ENCODE results near the gene COL21A1.

The COL21A1 gene

DNA sequence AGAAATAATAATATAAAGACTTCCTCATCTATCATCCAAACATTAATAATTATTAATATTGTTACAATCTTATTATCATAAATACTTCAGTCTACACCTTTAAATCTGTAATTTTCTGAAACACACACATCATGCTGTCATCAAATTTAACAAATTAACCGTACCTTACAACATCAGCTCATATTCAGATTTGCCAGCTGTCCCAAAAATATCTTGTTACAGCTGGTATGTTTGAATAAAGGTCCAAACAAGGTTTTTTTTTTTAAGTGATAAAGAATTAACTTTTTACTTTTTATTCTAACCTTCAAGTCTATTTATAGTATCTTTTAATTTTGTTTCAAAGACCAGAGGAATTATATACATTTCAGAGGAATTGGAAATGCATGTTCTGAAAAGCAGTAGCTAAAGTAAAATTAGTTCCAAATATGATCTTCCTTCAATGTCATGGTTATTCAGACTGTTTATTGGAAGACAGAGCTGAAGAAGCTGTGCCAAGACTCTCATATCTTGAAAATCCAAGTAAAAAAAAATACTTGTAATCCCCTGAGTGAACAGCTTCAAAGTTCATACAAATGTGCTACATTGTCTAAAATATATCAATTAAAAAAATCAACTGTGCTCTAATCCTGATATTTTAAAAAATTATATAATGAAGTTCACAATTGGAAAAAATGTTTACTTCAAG is 210.3 kb downstream of the COL21A1 start:
- no peak overlapping the region for H3K4me3 ChIP-seq (replicated peaks in 1 of 2; ENCODE audit: low read depth in 2 of 2, low read length in 2 of 2)
- peak in 1 of 2 donors; percentile 38 for DNase-seq (ENCODE audit: low read depth in 2 of 2)
- TF ChIP-seq, protein P1, sequence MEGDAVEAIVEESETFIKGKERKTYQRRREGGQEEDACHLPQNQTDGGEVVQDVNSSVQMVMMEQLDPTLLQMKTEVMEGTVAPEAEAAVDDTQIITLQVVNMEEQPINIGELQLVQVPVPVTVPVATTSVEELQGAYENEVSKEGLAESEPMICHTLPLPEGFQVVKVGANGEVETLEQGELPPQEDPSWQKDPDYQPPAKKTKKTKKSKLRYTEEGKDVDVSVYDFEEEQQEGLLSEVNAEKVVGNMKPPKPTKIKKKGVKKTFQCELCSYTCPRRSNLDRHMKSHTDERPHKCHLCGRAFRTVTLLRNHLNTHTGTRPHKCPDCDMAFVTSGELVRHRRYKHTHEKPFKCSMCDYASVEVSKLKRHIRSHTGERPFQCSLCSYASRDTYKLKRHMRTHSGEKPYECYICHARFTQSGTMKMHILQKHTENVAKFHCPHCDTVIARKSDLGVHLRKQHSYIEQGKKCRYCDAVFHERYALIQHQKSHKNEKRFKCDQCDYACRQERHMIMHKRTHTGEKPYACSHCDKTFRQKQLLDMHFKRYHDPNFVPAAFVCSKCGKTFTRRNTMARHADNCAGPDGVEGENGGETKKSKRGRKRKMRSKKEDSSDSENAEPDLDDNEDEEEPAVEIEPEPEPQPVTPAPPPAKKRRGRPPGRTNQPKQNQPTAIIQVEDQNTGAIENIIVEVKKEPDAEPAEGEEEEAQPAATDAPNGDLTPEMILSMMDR (IDR thresholded peaks at IDR 0.05; ENCODE audit: low read depth, low read length), result no peak

DNA sequence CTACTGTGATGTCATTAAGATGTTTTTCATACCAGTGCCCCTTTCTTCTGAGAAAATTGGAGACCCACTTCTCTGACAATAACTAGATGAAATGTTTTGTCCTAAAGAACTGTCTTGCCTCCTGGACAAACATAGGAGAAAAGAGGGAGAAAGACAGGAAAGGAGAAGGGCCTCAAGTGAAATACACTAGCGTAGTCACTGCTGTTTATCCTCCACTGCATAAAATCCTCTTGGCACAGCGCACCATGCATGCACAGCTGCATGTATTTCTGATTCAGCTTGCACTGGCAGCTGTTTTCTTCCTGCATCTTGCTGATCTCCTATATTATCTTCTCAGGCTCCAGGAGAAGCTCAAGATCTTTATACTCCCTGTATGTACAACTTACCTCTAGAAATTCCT is 214.0 kb downstream of the COL21A1 start:
- DNase-seq (ENCODE audit: low read depth in 2 of 2), result no peak
- no peak overlapping the region for H3K4me3 ChIP-seq (replicated peaks in 1 of 2; ENCODE audit: low read depth in 2 of 2, low read length in 2 of 2)
- TF ChIP-seq, protein P1 (IDR thresholded peaks at IDR 0.05; ENCODE audit: low read depth, low read length), result no peak

DNA sequence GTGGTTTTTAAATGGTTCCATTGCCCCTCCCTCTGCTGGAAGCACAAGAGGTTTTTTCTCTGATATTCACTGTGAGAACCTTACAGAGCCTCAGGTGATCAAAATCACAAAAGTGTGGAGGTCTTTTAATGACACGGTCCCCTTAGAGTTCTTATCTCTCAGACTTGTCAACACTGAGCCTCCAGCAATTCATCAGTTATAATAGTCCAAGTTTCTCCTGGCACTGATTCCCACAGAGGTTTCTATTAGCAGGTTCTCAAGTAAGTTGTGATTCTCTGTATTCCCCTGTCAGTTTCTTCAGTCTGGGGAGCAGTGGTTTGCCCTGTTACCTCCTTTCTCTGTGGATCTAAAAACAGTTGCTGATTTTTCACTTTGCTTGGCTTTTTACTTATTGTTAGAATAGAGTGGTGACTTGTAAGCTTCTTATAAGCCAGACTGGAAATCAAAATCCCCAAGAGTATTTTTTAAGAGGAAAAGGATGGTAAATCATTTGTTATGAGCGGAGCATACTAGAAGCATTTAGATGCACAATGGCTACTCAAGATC is 214.6 kb downstream of the COL21A1 start:
- H3K4me3 ChIP-seq (replicated peaks in 1 of 2; ENCODE audit: low read depth in 2 of 2, low read length in 2 of 2), result no peak overlapping the region
- DNase-seq (ENCODE audit: low read depth in 2 of 2), result peak in 1 of 2 donors; percentile 32
- TF ChIP-seq, protein P1 (IDR thresholded peaks at IDR 0.05; ENCODE audit: low read depth, low read length), result no peak

DNA sequence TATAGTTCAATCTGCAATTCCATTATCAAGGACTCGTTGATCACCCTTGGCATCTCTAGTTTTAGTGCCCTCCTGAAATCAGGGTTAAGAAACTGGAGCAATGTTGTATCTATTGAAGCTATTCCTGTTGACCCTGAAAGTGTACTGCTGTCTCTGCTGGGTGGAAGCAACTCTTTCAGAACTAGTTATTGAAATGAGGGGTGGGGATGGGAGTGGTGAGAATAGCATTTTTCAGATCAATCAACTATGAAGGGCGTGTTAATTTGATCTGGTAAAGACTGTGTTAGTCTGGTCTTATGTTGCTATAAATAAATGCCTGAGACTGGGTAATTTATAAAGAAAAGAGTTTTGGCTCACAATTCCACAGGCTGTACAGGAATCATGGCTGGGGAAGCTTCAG is 219.5 kb downstream of the COL21A1 start:
- no peak overlapping the region for H3K4me3 ChIP-seq (replicated peaks in 1 of 2; ENCODE audit: low read depth in 2 of 2, low read length in 2 of 2)
- TF ChIP-seq, protein P1 (IDR thresholded peaks at IDR 0.05; ENCODE audit: low read depth, low read length), result no peak
- DNase-seq (ENCODE audit: low read depth in 2 of 2), result no peak

DNA sequence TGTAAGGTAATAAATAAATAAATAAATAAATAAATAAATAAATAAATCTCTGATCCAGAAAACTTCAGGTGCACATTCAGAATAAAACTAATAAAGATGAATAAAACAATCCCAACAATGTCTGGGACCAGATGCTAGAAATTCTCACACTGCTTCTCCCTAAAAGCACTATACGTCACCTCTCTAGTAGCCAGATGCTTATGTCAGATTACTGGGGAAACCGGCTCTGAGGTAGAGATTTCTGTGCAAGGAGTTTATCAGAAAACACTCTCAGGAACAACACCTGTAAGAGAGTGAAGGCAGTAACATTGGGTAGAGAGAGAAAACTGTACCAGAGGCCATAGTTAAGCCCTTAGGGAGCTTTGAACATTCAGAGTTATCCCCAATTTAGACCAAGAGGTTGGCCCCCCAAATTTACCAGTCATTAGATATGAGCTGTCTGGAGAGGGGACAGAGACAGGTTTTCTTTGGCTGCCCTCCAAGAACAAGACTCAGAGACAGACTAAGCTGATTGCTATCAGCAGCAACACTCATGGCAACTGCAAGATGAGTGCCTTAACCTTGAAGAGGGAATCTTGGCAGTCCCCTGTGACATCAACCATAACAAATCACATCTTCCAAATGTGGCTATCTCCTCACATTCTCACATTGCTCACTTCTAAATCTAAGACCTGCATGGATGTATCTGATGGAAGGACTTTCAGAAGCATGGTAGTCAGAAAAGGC is 220.8 kb downstream of the COL21A1 start:
- no peak overlapping the region for H3K4me3 ChIP-seq (replicated peaks in 1 of 2; ENCODE audit: low read depth in 2 of 2, low read length in 2 of 2)
- peak in 1 of 2 donors; percentile 38 for DNase-seq (ENCODE audit: low read depth in 2 of 2)
- TF ChIP-seq, protein P1 (IDR thresholded peaks at IDR 0.05; ENCODE audit: low read depth, low read length), result no peak

DNA sequence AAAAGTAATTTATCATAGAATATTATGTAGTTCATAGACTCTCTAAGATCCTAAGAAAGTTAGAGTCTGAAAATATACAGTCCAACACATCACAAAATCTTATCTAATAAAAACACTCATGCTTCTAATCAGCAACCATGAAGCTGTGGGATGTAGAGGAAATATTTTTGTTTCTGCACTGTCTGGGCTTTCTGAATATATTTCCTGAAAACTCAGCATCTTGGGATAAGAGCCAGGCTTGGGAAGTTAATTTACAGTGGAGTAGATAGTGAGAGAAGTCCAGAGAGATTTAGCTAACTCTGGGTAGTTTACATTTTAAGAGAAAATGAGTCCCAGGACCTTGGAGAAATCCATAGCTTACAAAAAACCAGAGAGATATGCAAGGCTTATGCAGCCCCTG is 221.6 kb downstream of the COL21A1 start:
- TF ChIP-seq, protein P1 (IDR thresholded peaks at IDR 0.05; ENCODE audit: low read depth, low read length), result no peak
- no peak overlapping the region for H3K4me3 ChIP-seq (replicated peaks in 1 of 2; ENCODE audit: low read depth in 2 of 2, low read length in 2 of 2)
- peak in 1 of 2 donors; percentile 67 for DNase-seq (ENCODE audit: low read depth in 2 of 2)

Data from cardiac fibroblast (primary cell).